ENCODE measurements around the gene PHC3.
A peak's percentile ranks its signal among the peaks of the same experiment; 100 is the strongest.

The PHC3 gene

DNA sequence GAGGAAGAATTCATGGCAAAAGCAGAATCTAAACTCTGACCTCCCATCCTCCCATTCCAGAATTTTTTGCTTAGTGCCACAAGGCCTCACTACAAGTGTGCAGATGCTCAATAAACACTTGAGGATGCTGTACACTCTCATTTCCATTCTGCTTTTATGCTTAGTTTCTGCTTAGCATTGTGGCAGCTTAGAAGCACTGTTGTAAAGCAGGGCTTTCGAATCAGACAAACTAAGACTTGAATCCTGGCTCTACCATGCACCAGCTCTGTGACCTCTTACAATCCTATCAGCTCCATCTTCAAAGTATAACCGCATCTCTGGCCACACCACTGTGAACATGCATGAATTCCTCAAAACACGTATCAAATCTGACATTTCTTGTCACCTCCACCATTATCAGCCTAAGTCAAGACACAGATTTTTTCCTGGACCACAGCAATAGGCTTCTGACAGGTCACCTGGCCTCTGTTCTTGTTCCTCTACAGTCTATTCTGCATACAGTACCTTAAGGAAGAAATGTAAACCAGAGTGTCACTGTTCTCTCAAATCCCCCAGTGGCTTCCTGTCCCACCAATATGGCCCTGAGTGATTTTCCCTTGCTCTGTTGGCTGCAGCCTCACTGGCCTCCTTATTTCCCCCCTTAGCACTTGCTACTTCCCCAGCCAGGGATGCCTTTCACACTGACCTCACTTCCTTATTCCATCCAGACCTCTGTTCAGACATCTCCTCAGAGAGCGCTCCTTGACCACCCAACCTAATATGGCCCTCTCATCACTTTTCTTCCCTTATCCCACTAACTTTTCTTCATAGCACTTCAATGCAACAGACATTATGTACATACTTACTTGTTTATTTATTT, 8.1 kb upstream of the PHC3 start:
- no peak for DNase-seq (ENCODE audit: low read depth)
- TF ChIP-seq, protein P1, sequence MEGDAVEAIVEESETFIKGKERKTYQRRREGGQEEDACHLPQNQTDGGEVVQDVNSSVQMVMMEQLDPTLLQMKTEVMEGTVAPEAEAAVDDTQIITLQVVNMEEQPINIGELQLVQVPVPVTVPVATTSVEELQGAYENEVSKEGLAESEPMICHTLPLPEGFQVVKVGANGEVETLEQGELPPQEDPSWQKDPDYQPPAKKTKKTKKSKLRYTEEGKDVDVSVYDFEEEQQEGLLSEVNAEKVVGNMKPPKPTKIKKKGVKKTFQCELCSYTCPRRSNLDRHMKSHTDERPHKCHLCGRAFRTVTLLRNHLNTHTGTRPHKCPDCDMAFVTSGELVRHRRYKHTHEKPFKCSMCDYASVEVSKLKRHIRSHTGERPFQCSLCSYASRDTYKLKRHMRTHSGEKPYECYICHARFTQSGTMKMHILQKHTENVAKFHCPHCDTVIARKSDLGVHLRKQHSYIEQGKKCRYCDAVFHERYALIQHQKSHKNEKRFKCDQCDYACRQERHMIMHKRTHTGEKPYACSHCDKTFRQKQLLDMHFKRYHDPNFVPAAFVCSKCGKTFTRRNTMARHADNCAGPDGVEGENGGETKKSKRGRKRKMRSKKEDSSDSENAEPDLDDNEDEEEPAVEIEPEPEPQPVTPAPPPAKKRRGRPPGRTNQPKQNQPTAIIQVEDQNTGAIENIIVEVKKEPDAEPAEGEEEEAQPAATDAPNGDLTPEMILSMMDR (IDR thresholded peaks at IDR 0.05; ENCODE audit: insufficient read depth, low read depth, low read length, missing control alignments) = no peak
- no peak overlapping the region for H3K4me3 ChIP-seq (ENCODE audit: low read depth, low read length)

- H3K4me3 ChIP-seq (ENCODE audit: low read depth, low read length) = peak overlapping the region; percentile 90
- peak; percentile 46 for DNase-seq (ENCODE audit: low read depth)
- TF ChIP-seq, protein P1 (IDR thresholded peaks at IDR 0.05; ENCODE audit: insufficient read depth, low read depth, low read length, missing control alignments) = no peak
Measured at GRCh38 chr3:170180079-170180907, 1.2 kb downstream of the PHC3 start.

DNA sequence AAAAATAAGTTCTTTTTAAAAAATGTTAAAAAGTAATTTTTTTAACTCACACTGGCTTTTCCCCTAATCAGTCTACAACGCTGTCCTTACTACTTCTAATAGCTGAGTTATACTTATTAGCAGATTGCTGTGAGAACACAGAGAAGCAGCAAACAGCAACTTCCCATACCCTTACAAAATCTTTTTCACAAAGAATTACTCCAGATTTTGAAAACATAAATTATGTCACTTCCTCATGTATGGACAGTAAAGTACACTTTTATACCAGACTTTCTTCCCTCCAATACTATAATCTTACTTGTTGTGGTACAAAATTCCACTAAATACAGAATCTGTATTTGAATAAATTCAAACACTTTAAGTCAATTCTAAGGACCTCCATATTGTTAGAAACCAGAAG, 2.1 kb downstream of the PHC3 start:
- TF ChIP-seq, protein P1 (IDR thresholded peaks at IDR 0.05; ENCODE audit: insufficient read depth, low read depth, low read length, missing control alignments) = no peak
- DNase-seq (ENCODE audit: low read depth) = no peak
- H3K4me3 ChIP-seq (ENCODE audit: low read depth, low read length) = peak overlapping the region; percentile 90

DNA sequence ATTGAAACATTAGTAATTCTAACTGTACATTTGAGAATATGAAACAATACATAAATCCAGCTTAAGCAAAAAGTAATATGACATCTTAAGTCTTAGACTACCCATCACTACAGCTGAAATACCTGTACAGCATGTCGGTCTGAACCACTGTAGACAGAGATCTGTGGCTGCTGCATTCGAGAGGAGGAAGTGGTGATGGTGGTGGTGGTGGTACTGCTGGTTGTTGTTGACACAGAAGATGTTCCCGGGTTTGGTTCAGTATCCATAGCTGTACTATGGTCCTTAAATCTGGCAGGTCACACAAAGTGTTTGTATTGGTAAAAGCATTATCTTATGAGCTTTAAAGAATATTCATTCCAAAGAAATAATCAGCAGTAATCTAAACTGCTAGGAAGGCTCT, 2.9 kb downstream of the PHC3 start:
- H3K4me3 ChIP-seq (ENCODE audit: low read depth, low read length) = peak overlapping the region; percentile 90
- TF ChIP-seq, protein P1 (IDR thresholded peaks at IDR 0.05; ENCODE audit: insufficient read depth, low read depth, low read length, missing control alignments) = no peak
- peak; percentile 69 for DNase-seq (ENCODE audit: low read depth)

DNA sequence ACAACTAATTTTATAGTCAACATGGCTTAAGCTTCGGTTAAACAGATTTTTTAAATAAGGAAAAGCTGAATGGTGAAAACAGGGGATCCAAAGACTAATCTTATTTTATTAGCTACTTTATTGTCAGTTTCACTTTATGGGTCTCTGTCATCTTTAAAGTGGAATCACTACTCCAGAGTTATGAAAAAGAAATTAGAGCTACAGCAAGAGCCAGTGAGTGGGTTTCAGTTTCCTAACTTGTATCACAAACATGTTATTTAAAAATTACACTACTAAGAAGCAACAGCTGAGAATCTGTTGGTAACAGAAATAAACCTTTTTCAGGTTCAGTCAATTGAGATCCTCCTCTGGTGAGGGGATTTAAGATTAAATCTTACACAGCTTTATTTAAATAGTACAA, 10.0 kb downstream of the PHC3 start:
- peak; percentile 75 for DNase-seq (ENCODE audit: low read depth)
- peak overlapping the region; percentile 39 for H3K4me3 ChIP-seq (ENCODE audit: low read depth, low read length)
- TF ChIP-seq, protein P1 (IDR thresholded peaks at IDR 0.05; ENCODE audit: insufficient read depth, low read depth, low read length, missing control alignments) = no peak

- H3K4me3 ChIP-seq (ENCODE audit: low read depth, low read length) = no peak overlapping the region
- no peak for DNase-seq (ENCODE audit: low read depth)
- TF ChIP-seq, protein P1 (IDR thresholded peaks at IDR 0.05; ENCODE audit: insufficient read depth, low read depth, low read length, missing control alignments) = no peak
Measured at GRCh38 chr3:170164717-170165116, 16.8 kb downstream of the PHC3 start.
